Lower leg skin (tissue), 3 donors: ENCODE results near the gene HBG2.

Source experiments
- POLR2A ChIP-seq, 2 donors: fragments of 450-650 bp; IDR thresholded peaks; one replicate each; pipeline ENCODE4 v1.6.1; 2016 to 2017; ENCODE audit warnings: antibody characterized with exemption in 2 of 2, mild to moderate bottlenecking in 1 of 2, moderate library complexity in 1 of 2
- TF ChIP-seq, protein P1 (sequence below), 3 donors: fragments of 450-650 bp; IDR thresholded peaks; one replicate each; pipeline ENCODE4 v1.5.1; 2016; ENCODE audit warnings: antibody characterized with exemption in 3 of 3, mild to moderate bottlenecking in 3 of 3, moderate library complexity in 2 of 3

DNA sequence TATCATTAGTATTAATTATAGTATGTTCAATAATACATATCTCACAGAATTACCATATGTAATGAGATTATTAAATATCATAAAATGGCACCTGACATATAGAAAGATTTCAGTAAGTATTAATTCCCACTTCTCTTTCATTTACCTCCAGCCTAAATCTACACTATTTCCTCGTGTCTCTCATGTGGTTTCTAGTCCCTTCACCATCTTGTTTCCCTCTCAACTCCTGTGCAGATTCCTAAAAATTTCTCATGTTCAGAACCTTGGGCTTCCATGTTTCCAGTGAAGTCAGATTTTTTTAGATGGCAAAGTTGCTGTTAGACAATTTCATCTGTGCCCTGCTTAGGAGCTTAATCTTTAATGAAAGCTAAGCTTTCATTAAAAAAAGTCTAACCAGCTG lies 29.3 kb upstream of the HBG2 start:
- TF ChIP-seq, protein P1, sequence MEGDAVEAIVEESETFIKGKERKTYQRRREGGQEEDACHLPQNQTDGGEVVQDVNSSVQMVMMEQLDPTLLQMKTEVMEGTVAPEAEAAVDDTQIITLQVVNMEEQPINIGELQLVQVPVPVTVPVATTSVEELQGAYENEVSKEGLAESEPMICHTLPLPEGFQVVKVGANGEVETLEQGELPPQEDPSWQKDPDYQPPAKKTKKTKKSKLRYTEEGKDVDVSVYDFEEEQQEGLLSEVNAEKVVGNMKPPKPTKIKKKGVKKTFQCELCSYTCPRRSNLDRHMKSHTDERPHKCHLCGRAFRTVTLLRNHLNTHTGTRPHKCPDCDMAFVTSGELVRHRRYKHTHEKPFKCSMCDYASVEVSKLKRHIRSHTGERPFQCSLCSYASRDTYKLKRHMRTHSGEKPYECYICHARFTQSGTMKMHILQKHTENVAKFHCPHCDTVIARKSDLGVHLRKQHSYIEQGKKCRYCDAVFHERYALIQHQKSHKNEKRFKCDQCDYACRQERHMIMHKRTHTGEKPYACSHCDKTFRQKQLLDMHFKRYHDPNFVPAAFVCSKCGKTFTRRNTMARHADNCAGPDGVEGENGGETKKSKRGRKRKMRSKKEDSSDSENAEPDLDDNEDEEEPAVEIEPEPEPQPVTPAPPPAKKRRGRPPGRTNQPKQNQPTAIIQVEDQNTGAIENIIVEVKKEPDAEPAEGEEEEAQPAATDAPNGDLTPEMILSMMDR (IDR thresholded peaks at IDR 0.05), result no peak
- TF ChIP-seq POLR2A (IDR thresholded peaks at IDR 0.05), result no peak
